Tibial nerve (tissue), 4 donors: ENCODE data around the gene BICRAL.

Experiments used
- CTCF ChIP-seq, 5 experiments: fragments of 200-600 bp in 3 of 5; fragments of 450-650 bp in 2 of 5; sonication (generic) in 3 of 5; IDR thresholded peaks; one replicate each; pipeline ENCODE4 v1.5.1; 2016 to 2019; ENCODE audit warnings: antibody characterized with exemption in 5 of 5, mild to moderate bottlenecking in 3 of 5, moderate library complexity in 2 of 5
- EP300 ChIP-seq, 2 donors: sonication (generic); formaldehyde crosslinking; IDR thresholded peaks; one replicate each; pipeline ENCODE4 v1.6.1; 2017; ENCODE audit warnings: antibody characterized with exemption in 2 of 2, mild to moderate bottlenecking in 1 of 2

- TF ChIP-seq CTCF (IDR thresholded peaks at IDR 0.05) (no peak), EP300 (IDR thresholded peaks at IDR 0.05) (no peak)
Observed at GRCh38 chr6:42786525-42786985, 4.7 kb downstream of the BICRAL start.
